ENCODE results near the gene GFY.

The GFY gene

DNA sequence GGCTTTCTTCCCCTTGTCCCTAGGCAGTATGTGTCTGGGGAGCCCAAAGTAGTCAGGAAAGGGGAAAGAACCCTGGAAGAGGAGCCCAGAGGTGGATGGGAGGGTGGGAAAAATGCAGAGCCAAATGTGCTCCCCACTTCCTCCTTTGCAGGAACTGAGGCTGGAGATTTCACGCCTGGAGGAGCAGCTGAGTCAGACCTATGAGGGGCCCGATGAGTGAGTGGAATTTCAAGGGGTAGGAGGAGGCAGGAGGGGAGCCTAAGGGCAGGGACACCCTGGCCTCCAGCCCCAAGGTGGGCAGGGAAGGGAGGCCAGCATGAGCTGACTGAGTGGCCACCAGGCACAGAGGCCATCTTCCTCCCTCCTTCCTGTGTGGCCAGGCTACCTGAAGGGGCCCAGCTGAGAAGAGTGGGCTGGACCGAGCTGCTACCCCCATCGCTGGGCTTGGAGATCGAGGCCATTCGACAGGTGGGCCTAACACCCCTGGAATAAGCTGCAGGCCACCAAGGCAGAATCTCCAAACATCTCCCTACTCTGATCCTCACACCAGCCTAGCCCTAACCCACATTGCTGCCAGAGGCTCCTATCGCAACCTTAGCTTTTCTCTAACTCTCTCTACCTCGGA is 16.3 kb upstream of the GFY start:
- H3K4me3 ChIP-seq (ENCODE audit: low read length), result no peak overlapping the region
- TF ChIP-seq, protein P1, sequence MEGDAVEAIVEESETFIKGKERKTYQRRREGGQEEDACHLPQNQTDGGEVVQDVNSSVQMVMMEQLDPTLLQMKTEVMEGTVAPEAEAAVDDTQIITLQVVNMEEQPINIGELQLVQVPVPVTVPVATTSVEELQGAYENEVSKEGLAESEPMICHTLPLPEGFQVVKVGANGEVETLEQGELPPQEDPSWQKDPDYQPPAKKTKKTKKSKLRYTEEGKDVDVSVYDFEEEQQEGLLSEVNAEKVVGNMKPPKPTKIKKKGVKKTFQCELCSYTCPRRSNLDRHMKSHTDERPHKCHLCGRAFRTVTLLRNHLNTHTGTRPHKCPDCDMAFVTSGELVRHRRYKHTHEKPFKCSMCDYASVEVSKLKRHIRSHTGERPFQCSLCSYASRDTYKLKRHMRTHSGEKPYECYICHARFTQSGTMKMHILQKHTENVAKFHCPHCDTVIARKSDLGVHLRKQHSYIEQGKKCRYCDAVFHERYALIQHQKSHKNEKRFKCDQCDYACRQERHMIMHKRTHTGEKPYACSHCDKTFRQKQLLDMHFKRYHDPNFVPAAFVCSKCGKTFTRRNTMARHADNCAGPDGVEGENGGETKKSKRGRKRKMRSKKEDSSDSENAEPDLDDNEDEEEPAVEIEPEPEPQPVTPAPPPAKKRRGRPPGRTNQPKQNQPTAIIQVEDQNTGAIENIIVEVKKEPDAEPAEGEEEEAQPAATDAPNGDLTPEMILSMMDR (IDR thresholded peaks at IDR 0.05; ENCODE audit: insufficient read depth, low read depth, low read length, missing control alignments), result no peak
- peak; percentile 26 for DNase-seq (ENCODE audit: low read depth)

DNA sequence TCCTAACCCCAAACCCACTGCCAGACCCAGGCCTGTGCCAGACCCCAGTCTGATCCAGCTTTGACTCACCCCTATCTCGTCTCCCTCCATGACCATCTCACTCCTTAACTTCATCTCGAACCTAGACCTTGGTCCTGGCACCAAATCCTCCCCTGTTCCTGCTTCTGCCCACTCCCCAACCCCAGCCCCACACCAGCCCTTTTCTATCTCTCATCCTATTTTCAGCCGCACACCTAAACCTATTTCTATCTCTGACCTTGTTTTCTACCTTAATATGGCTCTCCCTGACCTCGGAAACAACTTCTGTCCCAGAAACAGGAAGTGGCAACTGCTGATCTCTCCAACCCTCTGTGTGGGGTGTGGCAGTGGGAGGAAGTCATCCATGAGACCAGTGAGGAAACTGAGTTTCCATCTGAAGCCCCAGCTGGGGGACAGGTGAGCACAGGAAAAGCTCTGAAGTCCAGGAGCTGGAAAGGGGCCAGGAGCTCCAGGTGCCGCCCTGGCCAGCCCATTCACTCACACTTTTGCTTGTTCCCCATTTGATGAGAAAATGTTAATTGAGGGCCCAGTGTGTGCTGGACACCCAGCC is 15.7 kb upstream of the GFY start:
- H3K4me3 ChIP-seq (ENCODE audit: low read length), result no peak overlapping the region
- no peak for DNase-seq (ENCODE audit: low read depth)
- TF ChIP-seq, protein P1 (IDR thresholded peaks at IDR 0.05; ENCODE audit: insufficient read depth, low read depth, low read length, missing control alignments), result no peak

DNA sequence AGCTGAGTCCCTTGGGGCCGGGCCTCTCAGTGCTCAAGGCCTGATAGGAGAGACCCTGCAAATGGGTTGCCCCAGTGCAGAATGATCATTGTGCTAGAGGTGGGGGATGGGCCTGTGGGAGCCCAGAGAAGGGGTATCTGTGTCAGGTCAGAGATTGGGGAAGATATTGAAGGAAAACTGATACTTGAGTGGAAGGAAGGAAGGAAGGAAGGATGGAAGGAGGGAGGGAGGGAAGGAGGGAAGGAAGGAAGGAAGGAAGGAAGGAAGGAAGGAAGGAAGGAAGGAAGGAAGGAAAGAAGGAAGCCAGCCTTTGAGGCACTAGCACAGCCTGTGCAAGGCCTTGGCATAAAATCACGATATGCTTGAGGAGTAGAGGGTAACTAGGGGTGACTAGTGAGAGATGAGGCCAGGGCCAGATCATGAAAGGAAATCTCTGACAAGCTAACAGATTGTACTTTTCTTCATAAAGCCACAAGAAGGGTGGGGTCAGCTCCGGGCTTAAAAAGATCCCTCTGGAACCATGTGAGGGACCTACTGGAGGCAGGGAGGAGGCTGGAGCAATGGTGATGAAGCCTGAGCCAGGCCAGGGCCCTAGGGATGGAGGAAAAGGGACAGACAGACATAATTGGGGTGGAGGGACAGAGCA is 13.4 kb upstream of the GFY start:
- TF ChIP-seq, protein P1 (IDR thresholded peaks at IDR 0.05; ENCODE audit: insufficient read depth, low read depth, low read length, missing control alignments), result no peak
- H3K4me3 ChIP-seq (ENCODE audit: low read length), result no peak overlapping the region
- no peak for DNase-seq (ENCODE audit: low read depth)

GRCh38 chr19:49413348-49413747 is 11.8 kb upstream of the GFY start:
- H3K4me3 ChIP-seq (ENCODE audit: low read length), result no peak overlapping the region
- no peak for DNase-seq (ENCODE audit: low read depth)
- TF ChIP-seq, protein P1 (IDR thresholded peaks at IDR 0.05; ENCODE audit: insufficient read depth, low read depth, low read length, missing control alignments), result no peak

GRCh38 chr19:49414256-49414655 is 10.9 kb upstream of the GFY start:
- no peak overlapping the region for H3K4me3 ChIP-seq (ENCODE audit: low read length)
- TF ChIP-seq, protein P1 (IDR thresholded peaks at IDR 0.05; ENCODE audit: insufficient read depth, low read depth, low read length, missing control alignments), result no peak
- no peak for DNase-seq (ENCODE audit: low read depth)

DNA sequence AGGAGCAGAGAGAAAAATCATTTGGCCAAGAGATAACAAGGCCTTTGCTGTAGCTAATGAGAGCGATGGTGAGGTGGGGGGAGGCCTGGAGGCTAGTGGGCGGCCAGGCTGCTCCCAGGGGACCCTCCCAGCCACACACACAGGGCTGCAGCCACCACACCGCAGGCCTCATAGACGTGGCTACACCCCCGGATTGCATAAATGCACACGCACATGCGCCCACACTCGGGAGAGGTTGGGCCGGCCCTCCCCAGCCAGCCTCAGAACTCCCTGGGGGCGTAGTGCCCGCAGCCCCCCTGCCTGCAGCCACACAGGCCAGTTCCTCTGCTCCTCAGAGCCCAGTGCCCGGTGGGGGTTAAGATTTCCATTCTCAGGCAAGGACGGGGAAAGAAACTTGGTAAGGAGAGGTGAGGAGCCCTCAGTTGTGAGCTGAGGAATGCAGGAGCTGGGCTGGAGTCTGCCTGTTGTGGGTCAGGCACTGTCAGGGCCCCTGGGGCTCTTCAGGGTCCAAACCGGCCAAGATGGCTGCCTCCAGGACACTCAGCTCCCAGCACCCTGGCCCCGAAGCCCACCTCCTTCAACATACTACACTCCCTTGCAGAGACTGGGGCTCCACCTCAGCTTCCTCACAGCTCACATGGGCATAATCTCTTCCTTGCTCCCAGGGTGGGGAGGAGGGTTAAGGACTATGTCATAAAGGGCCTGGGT is 9.9 kb upstream of the GFY start:
- TF ChIP-seq, protein P1 (IDR thresholded peaks at IDR 0.05; ENCODE audit: insufficient read depth, low read depth, low read length, missing control alignments), result no peak
- no peak for DNase-seq (ENCODE audit: low read depth)

More for the DNA sequence above, 9.9 kb upstream of the GFY start:
- H3K4me3 ChIP-seq (ENCODE audit: low read length), result no peak overlapping the region
